H9 (cell line): Measurements from ENCODE around the gene STK32C. TPM values are rescaled to one million over a fixed set of nuclear protein-coding genes. Genes with fewer than 3 reads are reported as not detected.

Experiments used
- DNase-seq: peaks from one replicate; pipeline ENCODE4 v3.0.0-alpha.2; 2017
- H2AFZ ChIP-seq: one replicate; pipeline ENCODE4 v1.6.1; 2013; ENCODE audit warnings: mild to moderate bottlenecking, low read length, control low read depth, moderate library complexity
- H2AK5ac ChIP-seq: 2 replicates; pipeline ENCODE4 v1.6.1; 2013; ENCODE audit warnings: low read length, control low read depth, mixed read lengths; ENCODE audit not compliant: insufficient read length
- H2BK120ac ChIP-seq: one replicate; pipeline ENCODE4 v1.6.1; 2013; ENCODE audit warnings: low read depth, mild to moderate bottlenecking, low read length, control low read depth, inconsistent platforms; ENCODE audit not compliant: poor library complexity, severe bottlenecking
- H2BK12ac ChIP-seq: 2 replicates; pipeline ENCODE4 v1.6.1; 2013; ENCODE audit warnings: low read length, control low read depth, mixed read lengths, low read depth; ENCODE audit not compliant: insufficient read length
- H2BK15ac ChIP-seq: 2 replicates; pipeline ENCODE4 v1.6.1; 2013; ENCODE audit warnings: low read depth, low read length, control low read depth
- H2BK20ac ChIP-seq: one replicate; pipeline ENCODE4 v1.6.1; 2013; ENCODE audit warnings: low read depth, mild to moderate bottlenecking, low read length, control low read depth, inconsistent platforms; ENCODE audit not compliant: poor library complexity, severe bottlenecking
- H2BK5ac ChIP-seq: 2 replicates; pipeline ENCODE4 v1.6.1; 2013; ENCODE audit warnings: low read length, control low read depth, mixed read lengths; ENCODE audit not compliant: insufficient read length
- H3K14ac ChIP-seq: 2 replicates; pipeline ENCODE4 v1.6.1; 2013; ENCODE audit warnings: low read length, control low read depth; ENCODE audit not compliant: insufficient read depth
- H3K18ac ChIP-seq: 2 replicates; pipeline ENCODE4 v1.6.1; 2013; ENCODE audit warnings: low read depth, mild to moderate bottlenecking, mixed read lengths, low read length, control low read depth; ENCODE audit not compliant: insufficient read length
- H3K23ac ChIP-seq: 2 replicates; pipeline ENCODE4 v1.6.1; 2013; ENCODE audit warnings: low read length, control low read depth, mixed read lengths, low read depth; ENCODE audit not compliant: insufficient read length
- H3K23me2 ChIP-seq: 2 replicates; pipeline ENCODE4 v1.6.1; 2013; ENCODE audit warnings: low read depth, mild to moderate bottlenecking, mixed read lengths, low read length, control low read depth; ENCODE audit not compliant: insufficient read length, poor library complexity, severe bottlenecking
- H3K27ac ChIP-seq: 2 replicates; pipeline ENCODE4 v1.5.1; 2013; ENCODE audit warnings: low read length, control low read depth, mixed read lengths, low read depth; ENCODE audit not compliant: insufficient read length
- H3K27me3 ChIP-seq: 2 replicates; pipeline ENCODE4 v1.6.1; 2013; ENCODE audit warnings: low read length, control low read depth, inconsistent platforms; ENCODE audit not compliant: insufficient read depth
- H3K4ac ChIP-seq: 2 replicates; pipeline ENCODE4 v1.6.1; 2013; ENCODE audit warnings: low read depth, mild to moderate bottlenecking, control low read depth, inconsistent platforms, low read length, moderate library complexity
- H3K4me1 ChIP-seq: 2 replicates; pipeline ENCODE4 v1.6.1; 2013; ENCODE audit warnings: low read length, control low read depth, inconsistent platforms; ENCODE audit not compliant: insufficient read depth
- H3K4me2 ChIP-seq: 2 replicates; pipeline ENCODE4 v1.6.1; 2013; ENCODE audit warnings: low read length, control low read depth, mixed read lengths; ENCODE audit not compliant: insufficient read length, insufficient read depth
- H3K56ac ChIP-seq: 2 replicates; pipeline ENCODE4 v1.6.1; 2013; ENCODE audit warnings: low read depth, mild to moderate bottlenecking, mixed read lengths, low read length, control low read depth; ENCODE audit not compliant: insufficient read length
- H3K79me1 ChIP-seq: 2 replicates; pipeline ENCODE4 v1.6.1; 2013; ENCODE audit warnings: low read depth, mild to moderate bottlenecking, moderate library complexity, low read length, control low read depth, inconsistent platforms; ENCODE audit not compliant: insufficient read depth, poor library complexity, severe bottlenecking
- H3K79me2 ChIP-seq: 2 replicates; pipeline ENCODE4 v1.6.1; 2013; ENCODE audit warnings: low read length, control low read depth, inconsistent platforms; ENCODE audit not compliant: insufficient read depth
- H3K9ac ChIP-seq: 2 replicates; pipeline ENCODE4 v1.6.1; 2013; ENCODE audit warnings: low read length, control low read depth, mixed read lengths; ENCODE audit not compliant: insufficient read length; ENCODE audit errors: extremely low read depth
- H3K9me3 ChIP-seq: one replicate; pipeline ENCODE4 v1.6.1; 2013; ENCODE audit warnings: low read depth, low read length, inconsistent platforms; ENCODE audit not compliant: control insufficient read depth
- H3T11ph ChIP-seq: one replicate; pipeline ENCODE4 v1.6.1; 2013; ENCODE audit warnings: mild to moderate bottlenecking, low read length, control low read depth, inconsistent platforms
- H4K20me1 ChIP-seq: one replicate; pipeline ENCODE4 v1.6.1; 2013; ENCODE audit not compliant: control insufficient read depth, insufficient read length, insufficient read depth
- H4K5ac ChIP-seq: 2 replicates; pipeline ENCODE4 v1.6.1; 2013; ENCODE audit warnings: low read depth, mild to moderate bottlenecking, mixed read lengths, low read length, control low read depth; ENCODE audit not compliant: insufficient read length
- H4K8ac ChIP-seq: replicated peaks from 2 replicates; pipeline ENCODE4 v1.6.1; 2013; ENCODE audit warnings: low read length, control low read depth, mixed read lengths, low read depth; ENCODE audit not compliant: insufficient read length
- H4K91ac ChIP-seq: 2 replicates; pipeline ENCODE4 v1.6.1; 2013; ENCODE audit warnings: low read depth, mild to moderate bottlenecking, moderate library complexity, mixed read lengths, low read length, control low read depth; ENCODE audit not compliant: insufficient read length
- H3K27ac Mint-ChIP-seq, 3 experiments: 2 replicates in 2 of 3; 3 replicates in 1 of 3; pipeline ENCODE4 v1.8.0; 2020 to 2021; ENCODE audit warnings: mixed read lengths in 3 of 3, mild to moderate bottlenecking in 1 of 3, moderate library complexity in 1 of 3
- H3K27me3 Mint-ChIP-seq: 2 replicates; pipeline ENCODE4 v1.8.0; 2021; ENCODE audit warnings: low read depth, mild to moderate bottlenecking, moderate library complexity, mixed read lengths
- H3K36me3 Mint-ChIP-seq, 3 experiments: 2 replicates in 2 of 3; 3 replicates in 1 of 3; pipeline ENCODE4 v1.8.0; 2020 to 2021; ENCODE audit warnings: low read depth in 3 of 3, mixed read lengths in 3 of 3; ENCODE audit not compliant: insufficient read depth in 1 of 3
- H3K4me1 Mint-ChIP-seq, 2 experiments: 2 replicates each; pipeline ENCODE4 v1.8.0; 2020; ENCODE audit warnings: mixed read lengths in 2 of 2
- H3K4me3 Mint-ChIP-seq, 2 experiments: 2 replicates in 1 of 2; 3 replicates in 1 of 2; pipeline ENCODE4 v1.8.0; 2020 to 2021; ENCODE audit warnings: mild to moderate bottlenecking in 2 of 2, mixed read lengths in 2 of 2, moderate library complexity in 1 of 2
- H3K9me3 Mint-ChIP-seq, 2 experiments: 2 replicates in 1 of 2; 3 replicates in 1 of 2; pipeline ENCODE4 v1.8.0; 2020; ENCODE audit warnings: mild to moderate bottlenecking in 2 of 2, mixed read lengths in 2 of 2, moderate library complexity in 1 of 2
- CTCF ChIP-seq: fragments of 200-600 bp; sonication (generic); conservative IDR thresholded peaks from 3 replicates; pipeline ENCODE4 v1.8.0; 2021; ENCODE audit warnings: antibody characterized with exemption, mild to moderate bottlenecking
- WGBS: extraction: QIAGEN DNeasy Blood & Tissue Kit; methylation state at CpG from one replicate; pipeline ENCODE4 v1.1.7; 2013; ENCODE audit warnings: missing lambda C conversion rate, low lambda C conversion rate, mixed read lengths; ENCODE audit not compliant: insufficient read length; ENCODE audit errors: extremely low coverage; 5-methylcytosine and 5-hydroxymethylcytosine counted together
- total RNA-seq: library from RNA; stranded (reverse); gene quantifications from 2 replicates; pipeline ENCODE4 v1.2.1, GENCODE V29; 2021

Gene STK32C
- total RNA-seq, 1 experiment from 2014 or later, result 11.3 TPM

- Mint-ChIP-seq H3K36me3 (no peaks in the 10 kb centered on the region; a peak in 1 of 7 replicates), H3K27ac (no peak overlapping the region; a peak in 2 of 7 replicates), H3K4me1 (peaks cover 4 to 12% of the 10 kb centered on the region in 2 experiments), H3K27me3 (no peaks in the 10 kb centered on the region; the same call in 1 of the 2 replicates), H3K9me3 (peaks cover 0 to 3% of the 10 kb centered on the region in 2 experiments; a peak in 1 of 5 replicates), H3K4me3 (no peak overlapping the region; a peak in 1 of 5 replicates)
- H3K4me1 ChIP-seq, result no peaks in the 10 kb centered on the region
- H3K9ac ChIP-seq, result no peak overlapping the region
- no peak overlapping the region for H2BK15ac ChIP-seq
- no peak overlapping the region for H3K27ac ChIP-seq
- no peak overlapping the region for H2BK5ac ChIP-seq
- no CpG with 5 or more reads among the region's 20 CpGs for WGBS
- no peaks in the 10 kb centered on the region for H3K79me1 ChIP-seq
- H3K14ac ChIP-seq, result no peak overlapping the region; the same call in 1 of the 2 replicates
- no peak for TF ChIP-seq CTCF
- no peak overlapping the region for H3K4ac ChIP-seq
- no peak overlapping the region for H2AFZ ChIP-seq
- H3K9me3 ChIP-seq, result no peaks in the 10 kb centered on the region
- H3K23me2 ChIP-seq, result no peaks in the 10 kb centered on the region
- no peak overlapping the region for H2AK5ac ChIP-seq
- H4K5ac ChIP-seq, result no peak overlapping the region
- peaks cover 2% of the 10 kb centered on the region for H4K20me1 ChIP-seq
- no peak overlapping the region for H2BK120ac ChIP-seq
- no peak overlapping the region for H2BK12ac ChIP-seq
- no peaks in the 10 kb centered on the region for H3K27me3 ChIP-seq
- DNase-seq, result no peak
- H3T11ph ChIP-seq, result no peak overlapping the region
- H3K18ac ChIP-seq, result no peak overlapping the region
- no peak overlapping the region for H3K4me2 ChIP-seq
- no peaks in the 10 kb centered on the region; the same call in 1 of the 2 replicates for H3K79me2 ChIP-seq
- no peak overlapping the region for H2BK20ac ChIP-seq
- no peak overlapping the region for H3K56ac ChIP-seq
- H4K91ac ChIP-seq, result no peak overlapping the region
- H3K23ac ChIP-seq, result no peak overlapping the region
- H4K8ac ChIP-seq, result no peak overlapping the region
Observed at GRCh38 chr10:132280646-132281074, 27.1 kb downstream of the STK32C start.
